MM.1S (cell line): ENCODE measurements around the gene ROMO1.
"Not testable (repeated sequence)": the region's sequence is repeated elsewhere in the genome, so short reads cannot be mapped to it uniquely, and the experiment has no call there.

Experiments
- CTCF ChIP-seq: fragments of 300-600 bp; sonication (generic); IDR thresholded peaks from 2 replicates; pipeline ENCODE4 v1.5.1; 2016; ENCODE audit warnings: antibody characterized with exemption, low read length, mixed read lengths
- EZH2 ChIP-seq: fragments of 300-600 bp; sonication (generic); optimal IDR thresholded peaks from 2 replicates; pipeline ENCODE3; 2017; ENCODE audit warnings: low read depth, mild to moderate bottlenecking, antibody characterized with exemption, low read length, mixed read lengths
- EZH2phosphoT487 ChIP-seq: fragments of 300-600 bp; sonication (generic); IDR thresholded peaks from 2 replicates; pipeline ENCODE4 v1.6.1; 2018; ENCODE audit warnings: antibody characterized with exemption, low read length

GRCh38 chr20:35723275-35723639 lies 24.1 kb downstream of the ROMO1 start:
- not testable (repeated sequence) for TF ChIP-seq CTCF, EZH2, EZH2phosphoT487
